Right renal pelvis (tissue), 4 donors: Measurements from ENCODE around the gene BMAL2. TPM values are rescaled to one million over a fixed set of nuclear protein-coding genes. Genes with fewer than 3 reads are reported as not detected.

ENCODE experiments used
- DNase-seq, 4 donors: peaks; one replicate each; pipeline ENCODE4 v3.0.0-alpha.2; 2013; ENCODE audit warnings: low read depth in 4 of 4, low spot score in 3 of 4, missing footprints in 1 of 4
- polyA plus RNA-seq, 4 donors: library from polyadenylated mRNA; unstranded; fragments of 120-200 nt; gene quantifications; one replicate each; pipeline ENCODE4 v1.2.1, GENCODE V29; 2013; ENCODE audit not compliant: insufficient read length in 4 of 4

Gene BMAL2
- 1 to 10 TPM; 5.6 to 7.5 (median 6.1) TPM for polyA plus RNA-seq

DNA sequence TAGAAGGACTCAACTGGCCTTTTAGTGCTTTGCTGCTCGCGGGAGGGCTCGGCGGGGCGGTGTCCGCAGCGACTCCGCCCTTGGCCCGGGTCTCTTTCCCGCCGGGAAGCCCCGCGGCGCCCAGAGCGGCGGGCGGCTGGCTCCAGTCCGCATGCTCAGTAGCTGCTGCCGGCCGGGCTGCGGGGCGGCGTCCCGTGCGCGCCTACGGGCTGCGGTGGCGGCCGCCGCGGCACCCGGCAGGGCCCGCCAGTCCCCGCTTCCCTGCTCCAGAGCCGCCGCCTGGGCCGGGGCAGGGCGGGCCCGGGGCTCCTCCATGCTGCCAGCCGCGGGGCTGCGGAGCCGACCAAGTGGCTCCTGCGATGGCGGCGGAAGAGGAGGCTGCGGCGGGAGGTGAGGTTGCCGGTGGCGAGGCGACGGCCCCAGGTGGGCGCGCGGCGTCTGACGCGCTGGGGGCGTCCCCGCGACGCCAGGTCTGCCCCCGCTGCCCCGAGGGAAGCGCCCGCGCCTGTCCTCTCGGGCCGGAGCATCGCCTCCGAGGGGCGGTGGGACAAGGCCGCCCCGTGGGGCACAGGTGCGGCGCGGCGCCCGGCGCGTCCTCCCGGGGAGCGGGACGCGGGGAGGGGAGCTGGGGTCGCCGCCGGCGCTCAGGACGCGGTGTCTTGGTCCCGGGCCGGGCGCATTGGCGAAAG lies at the start of gene BMAL2:
Gene BMAL2, plus strand, starts transcription at position 123 of the 689 bp plus-strand sequence. Its CDS starts 237 bp downstream, at position 360.
- DNase-seq: peak in 1 of 4 donors; percentile 5

DNA sequence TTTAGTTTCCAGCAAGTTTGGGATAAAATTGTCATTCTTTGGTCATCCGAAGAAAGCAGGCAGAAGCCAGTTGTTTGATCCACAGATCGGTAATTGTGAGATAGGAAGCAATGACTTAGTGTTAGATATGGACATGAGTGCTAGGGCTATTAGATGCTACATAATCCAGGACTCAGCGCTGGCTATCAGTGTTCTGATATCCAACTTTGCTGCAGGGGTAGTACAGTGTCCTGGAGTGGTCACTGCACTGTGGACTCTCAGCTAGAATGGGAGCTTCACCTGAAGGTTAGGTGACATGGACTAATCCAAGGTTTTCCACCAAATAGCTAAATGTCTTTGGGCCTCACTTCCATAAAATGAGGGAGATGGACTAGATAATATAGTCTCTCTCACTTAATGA lies 48.6 kb upstream of the BMAL2 start:
- DNase-seq: no peak

DNA sequence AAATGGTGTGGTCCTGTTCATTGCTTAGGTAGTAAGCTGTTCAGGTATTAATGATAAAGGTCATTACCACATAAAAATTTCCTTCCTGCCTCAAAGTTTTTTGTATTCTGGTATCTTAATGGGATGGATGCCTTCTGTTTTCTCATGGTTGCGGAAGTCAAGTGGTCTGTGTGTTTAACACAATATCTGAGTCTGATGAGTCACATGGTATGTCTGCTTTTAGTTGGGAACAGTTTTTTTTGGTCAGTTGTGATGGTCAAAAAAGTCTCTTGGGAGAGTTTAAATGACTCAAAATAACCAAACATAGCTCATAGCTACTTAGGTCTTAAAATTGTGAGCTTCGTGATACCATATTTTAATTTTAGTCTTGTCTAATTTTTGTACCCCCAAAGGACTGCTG lies 47.9 kb upstream of the BMAL2 start:
- DNase-seq: no peak

- DNase-seq: no peak
Measured at GRCh38 chr12:27285403-27285802, 47.2 kb upstream of the BMAL2 start.

DNA sequence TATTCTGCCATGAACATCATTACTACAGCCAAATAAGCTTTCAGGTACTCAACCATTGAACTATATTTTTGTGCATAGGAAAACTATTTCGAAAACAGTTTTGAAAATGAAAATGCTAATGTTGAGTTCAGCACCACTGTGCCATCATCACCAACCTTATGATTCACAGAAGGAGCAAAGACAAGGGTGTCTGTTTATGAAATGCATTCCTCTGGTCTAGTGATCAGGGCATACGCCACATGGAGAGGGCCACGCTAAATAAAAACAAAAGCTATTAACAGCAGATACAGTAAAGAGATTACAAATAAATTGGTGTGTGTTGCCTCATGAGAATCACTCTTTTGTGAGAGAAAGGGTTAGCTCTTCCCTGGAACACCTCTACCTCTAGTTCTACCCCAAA lies 43.2 kb upstream of the BMAL2 start:
- no peak for DNase-seq

- no peak for DNase-seq
Measured at GRCh38 chr12:27290501-27291168, 42.0 kb upstream of the BMAL2 start.

- DNase-seq: no peak
Measured at GRCh38 chr12:27291862-27292261, 40.8 kb upstream of the BMAL2 start.

GRCh38 chr12:27292718-27293117 lies 39.9 kb upstream of the BMAL2 start:
- DNase-seq: no peak

- no peak for DNase-seq
Measured at GRCh38 chr12:27293463-27293862, 39.2 kb upstream of the BMAL2 start.

DNA sequence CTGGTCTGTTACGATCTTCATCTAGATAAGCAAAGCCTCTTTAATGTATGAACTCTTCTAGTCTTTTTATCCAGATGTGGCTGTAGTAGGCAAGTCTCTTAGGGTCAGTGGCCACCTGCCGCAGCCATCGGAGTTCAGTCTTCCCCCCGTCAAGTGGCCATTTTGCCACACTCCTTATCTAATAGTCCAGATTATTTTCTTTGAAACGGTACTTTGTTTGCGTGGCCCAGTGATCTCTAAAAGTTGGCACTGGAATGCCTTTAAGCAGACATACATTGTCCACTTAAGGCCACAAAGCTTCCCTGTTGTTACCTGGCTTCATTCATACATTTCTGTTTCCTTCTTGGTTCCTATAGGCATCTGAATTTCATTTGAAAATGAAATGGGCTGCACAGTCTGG lies 36.0 kb upstream of the BMAL2 start:
- DNase-seq: no peak

DNA sequence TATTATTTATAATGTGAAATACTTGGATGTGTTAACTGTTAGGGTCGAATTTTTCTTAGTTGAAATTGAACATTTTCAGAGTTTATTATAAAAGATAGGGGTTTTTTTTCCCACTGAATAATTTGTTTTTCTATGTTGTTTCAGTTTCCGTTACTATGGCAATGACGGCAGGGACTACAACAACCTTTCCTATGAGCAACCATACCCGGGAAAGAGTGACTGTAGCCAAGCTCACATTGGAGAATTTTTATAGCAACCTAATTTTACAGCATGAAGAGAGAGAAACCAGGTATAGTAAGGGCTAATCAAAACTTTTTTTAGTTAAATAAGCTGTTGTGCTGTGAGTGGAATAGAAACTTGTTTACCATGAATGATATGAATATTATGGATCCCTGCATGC lies 35.1 kb upstream of the BMAL2 start:
- no peak for DNase-seq

DNA sequence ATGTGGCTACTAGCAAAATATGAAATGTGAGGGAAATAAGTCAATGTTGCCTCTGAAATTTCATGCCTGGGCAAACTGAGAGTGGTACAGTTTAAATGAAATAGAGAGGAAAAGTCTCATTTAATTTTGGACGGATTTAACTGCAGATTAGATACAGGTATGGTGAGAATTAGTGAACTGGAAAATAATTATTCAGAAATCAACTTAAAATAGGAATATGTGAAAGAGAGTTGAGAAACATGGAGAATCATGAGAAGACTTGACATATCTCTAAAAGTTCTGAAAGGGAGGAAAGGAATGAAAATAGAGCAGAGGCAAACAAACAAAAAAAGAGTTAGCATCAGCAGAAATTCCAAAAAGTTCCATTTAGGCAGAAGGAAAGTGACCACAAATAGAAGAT lies 33.5 kb upstream of the BMAL2 start:
- DNase-seq: no peak

DNA sequence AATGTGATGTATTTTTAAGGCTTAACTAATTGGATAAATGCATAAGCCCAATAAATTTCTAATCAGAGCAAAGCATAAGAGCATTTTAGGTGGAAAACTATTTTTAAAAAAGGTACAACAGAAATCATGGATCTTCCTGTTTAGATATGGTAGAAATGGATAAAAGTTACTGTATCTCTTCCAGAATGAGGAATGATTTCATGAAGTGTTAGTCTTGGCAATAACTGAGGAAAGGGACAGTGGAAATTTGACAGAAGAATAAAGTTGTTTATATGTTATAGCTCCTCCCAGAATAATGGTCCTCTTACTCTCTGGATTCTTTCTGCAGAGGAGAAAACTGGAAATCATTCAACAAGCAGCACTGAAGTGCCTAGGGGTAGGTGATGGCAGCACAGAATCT lies 32.4 kb upstream of the BMAL2 start:
- no peak for DNase-seq

DNA sequence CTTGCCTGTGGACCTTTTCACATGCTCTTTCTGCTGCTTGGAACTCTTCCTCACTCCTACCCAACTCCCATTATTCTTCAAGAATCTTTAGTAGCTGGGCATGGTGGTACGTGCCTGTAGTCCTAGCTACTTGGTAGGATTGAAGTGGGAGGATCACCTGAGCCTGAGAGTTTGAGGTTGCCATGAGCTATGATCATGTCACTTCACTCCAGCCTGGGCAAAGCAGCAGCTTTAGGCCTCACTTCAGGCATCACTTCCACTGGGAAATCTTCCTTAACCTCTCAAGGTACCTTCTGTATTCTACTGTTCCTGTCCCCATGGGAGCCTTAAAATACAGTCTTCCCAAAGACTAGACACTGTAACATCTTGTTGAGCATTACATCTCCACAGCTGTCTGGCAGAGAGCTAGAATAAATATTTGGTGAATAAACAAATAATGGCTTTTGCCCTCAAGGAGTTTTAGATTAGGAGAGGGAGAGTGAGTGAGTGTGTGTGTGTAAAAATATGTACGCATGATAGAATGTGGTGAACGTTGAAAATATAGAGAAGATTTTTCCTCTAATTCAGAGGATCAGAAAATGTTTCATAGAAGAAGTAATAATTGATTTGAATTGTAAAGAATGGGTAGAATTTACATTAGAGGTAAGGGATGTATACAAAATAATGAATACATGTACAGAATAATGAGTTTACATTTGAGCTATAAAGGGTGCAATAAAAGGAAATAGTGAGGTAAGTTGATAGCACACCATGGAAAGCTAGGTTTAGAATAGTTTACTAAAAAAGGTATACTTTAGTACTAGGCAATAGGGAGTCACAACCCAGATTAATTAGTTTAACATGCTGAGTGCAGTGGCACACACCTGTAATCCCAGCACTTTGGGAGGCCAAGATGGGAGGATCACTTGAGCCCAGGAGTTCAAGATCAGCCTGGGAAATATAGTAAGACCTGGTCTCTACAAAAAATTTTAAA lies 29.2 kb upstream of the BMAL2 start:
- no peak for DNase-seq

DNA sequence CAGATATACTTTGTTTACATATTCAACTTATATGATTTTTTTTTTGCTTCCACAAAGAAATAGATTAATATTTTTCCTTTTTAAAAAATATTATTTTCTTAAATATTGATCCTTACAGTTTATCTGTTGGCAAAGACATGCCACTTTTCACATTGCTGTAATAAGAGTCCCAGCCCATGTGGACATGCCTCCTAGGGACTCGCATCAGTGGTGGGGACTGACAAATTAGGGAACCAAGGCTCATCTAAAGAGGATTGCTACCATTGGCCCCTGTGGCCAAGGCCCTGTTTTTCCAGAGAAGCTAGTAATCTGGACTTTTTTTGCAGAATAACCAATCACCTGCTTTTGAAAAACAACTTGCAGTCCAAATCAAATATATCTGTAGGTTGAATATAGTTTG lies 27.8 kb upstream of the BMAL2 start:
- DNase-seq: no peak

DNA sequence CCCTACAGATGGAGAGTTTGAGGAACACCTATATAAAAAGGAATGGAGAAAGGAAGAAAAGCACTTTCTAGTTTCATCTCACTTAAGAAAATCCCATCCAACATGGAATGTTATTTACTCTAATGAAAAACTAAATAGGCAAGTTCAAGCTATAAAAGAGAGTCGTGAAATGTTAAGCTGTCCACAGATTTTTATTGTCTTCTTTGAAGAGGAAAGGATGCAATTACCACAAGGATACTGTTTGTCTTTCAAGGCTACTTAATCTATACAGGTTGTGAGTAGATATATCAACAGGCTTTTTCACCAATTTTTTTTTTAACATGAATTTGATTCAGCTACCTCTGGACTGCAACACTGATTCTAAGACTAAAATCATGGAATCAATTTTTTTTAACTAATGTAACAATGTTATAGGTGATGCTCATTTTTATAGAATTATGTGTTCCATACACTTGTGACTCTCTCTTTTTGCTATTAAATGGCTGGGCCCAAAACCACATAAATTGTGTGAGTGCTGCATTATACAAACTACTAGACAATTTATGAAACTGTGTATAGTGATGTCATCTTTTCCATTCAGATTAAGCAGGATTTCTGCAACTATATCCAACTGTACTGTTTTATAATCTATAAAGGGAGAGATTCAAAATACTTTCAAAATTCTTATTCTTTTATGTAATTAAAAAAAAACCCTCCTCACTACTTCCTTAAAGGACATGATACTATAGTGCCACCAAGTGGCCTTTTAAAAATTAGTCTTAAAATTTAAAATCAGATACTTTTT lies 26.8 kb upstream of the BMAL2 start:
- DNase-seq: peak in 2 of 4 donors; percentile 12 to 16

DNA sequence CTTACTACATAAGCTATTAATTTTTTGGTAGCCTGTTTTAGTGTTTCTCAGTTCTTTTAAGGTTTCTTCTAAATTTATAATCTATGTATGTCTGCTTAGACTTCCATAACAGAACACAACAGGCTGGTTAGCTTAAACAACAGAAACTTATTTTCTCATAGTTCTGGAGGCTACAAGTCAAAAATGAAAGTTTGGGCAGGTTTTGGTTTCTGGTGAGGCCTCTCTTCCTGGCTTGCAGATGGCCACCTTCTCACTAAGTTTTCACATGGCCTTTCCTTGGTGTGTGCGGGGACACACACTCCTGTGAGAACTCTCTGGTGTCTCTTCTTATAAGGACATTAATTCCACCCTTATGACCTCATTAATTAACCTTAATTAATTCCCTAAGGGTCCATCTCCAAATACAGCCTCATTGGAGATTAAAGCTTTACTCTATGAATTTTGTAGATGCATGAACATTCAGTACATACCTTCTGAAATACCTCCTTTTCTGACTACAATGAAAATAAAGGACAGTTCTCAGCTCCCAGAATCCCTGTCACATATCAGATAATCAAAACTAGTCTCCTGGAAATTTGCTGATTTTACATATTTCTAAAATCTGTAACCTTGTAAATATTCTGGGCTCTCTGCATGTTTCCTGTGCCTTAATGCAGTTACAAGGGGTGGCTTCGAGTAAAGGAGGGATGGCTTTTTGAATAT lies 23.2 kb upstream of the BMAL2 start:
- no peak for DNase-seq

- no peak for DNase-seq
Measured at GRCh38 chr12:27309995-27310315, 22.7 kb upstream of the BMAL2 start.

DNA sequence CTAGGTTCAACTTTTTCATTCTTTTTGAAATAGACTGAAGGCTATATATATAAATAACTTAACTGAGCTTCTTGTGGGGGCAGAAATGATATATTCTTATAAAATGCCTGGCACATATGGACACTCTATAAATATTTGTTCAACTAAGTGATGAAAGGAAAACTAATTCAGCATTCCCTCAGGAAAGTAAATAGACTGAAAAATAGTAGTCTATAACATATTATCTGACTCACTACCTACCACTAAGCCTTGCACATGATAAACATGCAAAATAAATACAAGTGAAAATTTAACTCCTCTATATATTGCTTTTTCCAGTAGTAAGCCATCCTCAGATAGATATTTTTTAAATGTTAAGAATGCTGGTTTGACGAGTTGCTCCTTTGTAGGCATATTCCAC lies 15.7 kb upstream of the BMAL2 start:
- DNase-seq: no peak

GRCh38 chr12:27319409-27319808 lies 13.2 kb upstream of the BMAL2 start:
- no peak for DNase-seq
